ENCODE data around the gene SET.
"Not testable (repeated sequence)": the region's sequence is repeated elsewhere in the genome, so short reads cannot be mapped to it uniquely, and the experiment has no call there.

Gene SET

DNA sequence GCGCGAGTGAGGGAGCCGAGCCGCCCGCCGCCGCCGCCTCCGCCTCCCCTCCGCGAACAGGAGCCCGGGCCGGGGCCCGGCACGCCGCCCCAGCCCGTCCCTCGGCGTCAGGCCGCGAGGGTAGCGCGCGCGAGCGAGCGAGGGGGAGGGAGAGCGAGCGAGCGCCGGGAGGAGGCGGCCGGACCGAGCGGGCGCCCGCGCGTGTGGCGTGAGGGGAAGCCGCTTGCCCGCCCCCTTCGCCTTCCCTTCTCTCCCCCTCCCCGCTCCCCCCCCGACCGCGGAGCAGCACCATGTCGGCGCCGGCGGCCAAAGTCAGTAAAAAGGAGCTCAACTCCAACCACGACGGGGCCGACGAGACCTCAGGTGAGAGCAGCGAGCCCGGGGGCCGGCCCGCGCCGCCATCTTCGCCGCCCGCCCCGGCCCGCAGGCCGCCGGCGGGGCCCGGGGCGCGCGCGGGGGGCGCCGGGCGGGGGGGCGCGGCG lies 312 bp downstream of the SET start:
- peak; percentile 56 for DNase-seq

DNA sequence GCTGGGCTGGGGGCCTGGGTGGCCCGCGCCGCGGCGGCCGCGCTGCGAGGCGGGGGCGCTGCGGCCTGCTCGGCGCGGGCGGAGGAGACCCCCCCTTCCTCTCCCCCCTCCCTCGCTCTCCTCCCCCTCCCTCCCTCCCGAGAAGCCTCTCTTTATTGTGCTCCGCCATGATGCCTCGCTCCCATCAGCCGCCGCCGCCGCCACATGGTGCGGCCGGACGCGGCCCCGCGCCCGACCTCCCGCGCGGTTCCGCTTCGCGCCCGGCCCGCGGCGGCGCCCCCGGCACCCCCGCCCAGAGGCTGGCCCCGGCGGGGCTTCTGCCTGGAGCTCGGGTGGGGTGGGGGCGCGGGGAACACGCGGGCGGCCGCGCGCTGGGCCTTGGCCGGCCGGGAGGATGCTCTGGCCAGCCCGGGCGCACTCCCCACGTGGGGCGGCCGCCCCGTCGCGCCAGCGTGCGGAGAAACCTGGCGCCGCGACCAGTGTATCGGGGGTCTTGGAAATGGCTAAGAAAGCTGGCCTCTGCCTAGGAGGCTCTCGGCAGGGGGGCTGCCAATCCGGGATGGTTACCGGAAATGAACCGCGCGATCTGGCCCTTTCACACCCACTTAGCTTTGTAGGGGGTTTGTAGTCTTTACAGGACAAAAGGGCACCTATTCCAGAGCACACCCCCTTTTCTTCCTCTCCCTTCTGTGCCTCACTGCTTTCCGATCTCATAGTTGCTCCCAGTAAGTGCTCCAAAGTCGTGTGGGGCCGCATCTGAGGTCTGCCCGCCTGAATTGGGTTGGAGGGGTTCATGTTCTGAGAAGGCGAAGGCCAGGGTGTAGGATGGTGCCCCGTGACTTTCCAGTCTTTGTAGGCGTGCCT lies 1.0 kb downstream of the SET start:
- DNase-seq, result peak; percentile 36

DNA sequence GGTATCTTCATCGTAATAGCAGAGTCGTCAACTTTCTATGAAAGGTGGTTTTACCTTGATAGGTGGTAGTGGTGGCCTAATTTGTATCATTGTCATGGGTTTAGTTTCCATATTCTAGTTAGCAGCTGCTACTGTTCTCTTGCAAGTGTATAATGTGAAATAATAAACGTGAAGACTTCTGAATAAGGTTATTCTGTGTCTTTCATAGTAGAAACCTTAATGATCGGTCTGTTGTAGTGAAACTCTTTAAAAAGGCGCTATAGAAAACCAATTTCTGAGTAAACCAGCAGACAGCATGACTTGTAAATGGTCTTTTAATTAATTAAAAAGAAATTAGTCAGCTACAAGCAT lies 1.6 kb downstream of the SET start:
- no peak for DNase-seq

DNA sequence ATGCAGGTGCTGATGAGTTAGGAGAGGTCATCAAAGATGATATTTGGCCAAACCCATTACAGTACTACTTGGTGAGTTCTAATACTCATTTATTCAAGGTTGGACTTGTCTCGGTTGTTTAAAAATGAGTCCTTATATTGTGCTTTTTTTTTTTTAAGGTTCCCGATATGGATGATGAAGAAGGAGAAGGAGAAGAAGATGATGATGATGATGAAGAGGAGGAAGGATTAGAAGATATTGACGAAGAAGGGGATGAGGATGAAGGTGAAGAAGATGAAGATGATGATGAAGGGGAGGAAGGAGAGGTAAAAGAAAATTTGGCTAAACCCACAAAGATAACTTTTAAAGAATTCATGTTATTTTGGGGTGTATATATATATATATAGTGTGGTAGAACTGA lies 4.7 kb downstream of the SET start:
- DNase-seq, result not testable (repeated sequence)

DNA sequence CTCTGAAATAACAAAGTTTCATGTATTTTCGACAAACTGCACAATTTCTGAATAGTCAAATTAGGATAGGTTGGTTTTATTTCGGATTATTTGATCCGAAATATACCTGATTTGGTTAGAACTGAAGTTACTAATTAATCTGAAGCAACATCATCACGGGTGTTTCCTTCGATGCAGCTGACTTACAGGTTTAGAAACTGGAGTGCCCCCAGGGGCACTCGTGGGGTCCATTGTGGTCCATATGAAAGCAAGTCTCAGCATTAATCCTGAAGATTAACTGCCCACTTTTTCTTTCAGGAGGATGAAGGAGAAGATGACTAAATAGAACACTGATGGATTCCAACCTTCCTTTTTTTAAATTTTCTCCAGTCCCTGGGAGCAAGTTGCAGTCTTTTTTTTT lies 5.3 kb downstream of the SET start:
- no peak for DNase-seq

DNA sequence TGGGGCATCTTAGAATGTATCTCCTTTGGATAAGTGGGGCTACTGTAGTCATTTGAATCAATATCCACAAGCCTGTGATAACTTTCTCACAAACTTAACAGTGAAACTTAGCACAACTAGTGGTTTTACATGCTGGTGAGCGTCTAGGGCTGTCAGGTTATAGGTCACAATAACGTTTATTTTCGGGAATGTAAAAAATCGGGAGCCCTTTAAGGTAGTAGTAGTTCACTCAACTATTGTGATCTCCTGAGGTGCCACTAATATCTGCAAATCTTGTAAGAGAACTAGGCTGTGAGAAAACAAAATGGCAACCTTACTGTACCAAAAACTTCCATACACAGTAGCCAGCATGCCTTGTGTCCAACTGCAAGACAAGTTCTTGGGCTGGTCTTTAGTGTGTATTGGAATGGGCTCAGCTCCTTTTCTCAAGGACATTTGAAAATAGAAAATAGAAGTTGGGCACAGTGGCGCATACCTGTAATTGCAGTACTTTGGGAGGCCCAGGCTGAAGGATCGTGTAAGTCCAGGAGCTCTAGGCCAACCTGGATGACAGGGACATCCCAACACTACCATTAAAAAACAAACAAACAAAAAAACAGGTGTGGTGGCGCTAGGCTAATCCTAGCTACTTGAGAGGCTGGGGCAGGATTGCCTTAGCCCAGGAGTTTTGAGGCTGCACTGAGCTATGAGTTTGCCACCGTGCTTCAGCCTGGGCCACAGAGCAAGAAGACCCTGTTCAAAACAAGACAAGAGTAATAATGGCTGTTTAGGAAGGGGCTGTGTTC lies 8.1 kb downstream of the SET start:
- DNase-seq, result no peak

DNA sequence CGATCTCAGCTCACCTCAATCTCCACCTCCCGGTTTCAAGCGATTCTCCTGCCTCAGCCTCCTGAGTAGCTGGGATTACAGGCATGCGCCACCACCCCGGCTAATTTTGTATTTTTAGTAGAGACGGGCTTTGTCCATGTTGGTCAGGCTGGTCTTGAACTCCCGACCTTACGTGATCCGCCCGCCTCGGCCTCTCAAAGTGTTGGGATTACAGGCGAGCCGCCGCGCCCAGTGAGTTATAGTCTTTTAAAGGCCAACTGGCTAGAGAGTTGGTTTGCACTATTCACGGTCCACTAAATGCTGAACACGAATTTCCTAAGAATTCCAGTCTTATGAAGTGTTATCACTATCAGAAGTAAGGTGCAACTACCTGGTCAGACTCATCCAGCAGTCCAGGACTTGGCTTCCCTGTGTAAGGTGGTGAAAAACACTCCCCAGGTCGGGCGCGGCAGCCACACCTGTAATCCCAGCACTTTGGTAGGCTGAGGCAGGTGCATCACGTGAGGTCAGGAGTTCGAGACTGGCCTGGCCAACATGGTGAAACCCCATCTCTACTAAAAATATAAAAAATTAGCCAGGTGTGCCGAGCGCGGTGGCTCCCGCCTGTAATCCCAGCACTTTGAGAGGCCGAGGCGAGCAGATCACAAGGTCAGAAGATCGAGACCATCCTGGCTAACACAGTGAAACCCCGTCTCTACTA lies 10.2 kb downstream of the SET start:
- not testable (repeated sequence) for DNase-seq

DNA sequence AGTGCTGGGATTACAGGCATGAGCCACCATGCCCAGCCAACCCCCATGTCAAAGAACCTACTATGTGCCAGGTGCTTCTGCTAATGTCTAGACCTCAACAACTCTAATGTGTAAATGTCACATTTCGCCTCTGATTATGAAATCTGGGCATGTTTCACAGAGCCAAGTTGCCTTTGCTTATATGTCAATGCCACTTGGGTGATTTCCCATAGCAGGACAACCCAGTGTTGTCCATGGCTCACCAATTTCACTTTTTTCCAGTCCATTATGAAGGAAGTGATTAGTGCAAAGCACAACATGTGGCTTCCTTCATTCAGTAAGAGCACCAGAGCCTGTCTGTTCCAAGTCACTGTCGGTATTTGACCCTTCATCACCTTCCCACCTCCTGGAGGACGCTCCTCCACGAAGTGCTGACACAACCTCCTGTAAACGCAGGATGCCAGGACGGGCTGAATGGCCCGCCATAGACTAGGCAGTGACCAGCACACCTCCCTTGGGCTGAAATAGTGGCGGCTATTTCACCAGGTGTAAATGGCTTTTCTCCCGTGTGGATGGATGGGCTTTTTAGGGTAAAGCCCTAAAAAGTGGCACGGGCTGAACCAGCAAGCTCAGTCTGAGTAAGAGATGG lies 12.3 kb downstream of the SET start:
- no peak for DNase-seq

DNA sequence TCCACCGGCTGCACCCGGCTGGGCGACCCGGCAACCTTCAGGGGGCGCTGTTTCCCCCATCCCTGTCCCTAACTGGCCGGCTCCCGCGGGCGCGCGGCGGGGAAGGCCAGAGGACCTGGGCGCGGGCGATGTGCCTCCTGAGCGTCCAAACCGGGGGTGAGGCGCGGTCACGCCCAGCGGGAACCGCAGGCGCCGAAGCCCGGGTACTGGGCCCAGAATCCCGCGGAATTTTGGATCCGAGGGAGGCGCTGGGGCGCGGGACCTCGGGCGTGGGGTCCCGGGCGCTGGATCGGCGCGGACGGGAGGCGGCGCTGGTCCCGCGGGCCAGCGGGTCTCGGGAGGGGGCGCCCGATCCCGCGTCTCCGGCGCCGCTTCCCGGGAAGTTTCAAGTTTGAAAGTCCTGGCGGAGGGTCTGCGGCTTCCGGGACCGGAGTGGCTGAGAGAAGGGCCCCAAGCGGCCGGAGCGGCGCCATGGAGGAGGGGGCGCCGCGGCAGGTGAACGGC lies 13.5 kb downstream of the SET start, which contains the start of gene PKN3:
PKN3 (plus strand) TSS at position 59 of the 504 bp plus-strand sequence; CDS start at position 472, 413 bp downstream.
- peak; percentile 76 for DNase-seq

DNA sequence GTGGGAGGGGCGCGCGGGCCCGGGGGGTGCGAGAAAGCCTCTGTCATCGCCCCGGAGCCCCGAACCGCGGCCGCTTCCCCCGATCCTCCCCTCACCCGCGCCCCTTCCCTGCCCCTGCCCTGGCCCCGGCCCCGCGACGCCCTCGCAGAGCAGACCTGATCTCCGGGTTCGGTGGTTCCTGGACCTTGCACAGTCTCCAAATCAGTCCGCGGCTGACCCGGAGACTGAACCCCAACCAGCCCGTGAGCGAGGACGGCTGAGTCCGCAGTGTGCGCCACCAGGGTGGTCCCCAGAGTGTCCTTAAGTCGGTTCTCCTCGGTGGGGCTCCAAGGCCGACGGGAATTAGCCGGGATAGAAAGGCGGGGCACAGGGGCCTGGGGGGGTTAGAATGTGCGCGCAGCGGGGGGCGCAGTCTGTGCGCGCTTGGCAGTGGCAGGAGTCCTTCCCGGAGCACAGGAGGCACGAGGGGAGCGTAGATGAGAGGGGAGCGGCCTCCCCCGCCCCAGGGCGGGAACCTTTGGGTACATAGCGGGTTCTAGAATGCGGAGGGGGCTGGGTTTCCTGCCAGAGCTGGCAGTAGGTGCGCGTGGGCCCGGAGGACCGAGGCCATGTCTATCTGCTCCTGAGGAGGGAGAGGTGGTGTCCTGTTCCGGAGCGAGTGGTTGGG lies 14.1 kb downstream of the SET start:
- peak; percentile 20 for DNase-seq

DNA sequence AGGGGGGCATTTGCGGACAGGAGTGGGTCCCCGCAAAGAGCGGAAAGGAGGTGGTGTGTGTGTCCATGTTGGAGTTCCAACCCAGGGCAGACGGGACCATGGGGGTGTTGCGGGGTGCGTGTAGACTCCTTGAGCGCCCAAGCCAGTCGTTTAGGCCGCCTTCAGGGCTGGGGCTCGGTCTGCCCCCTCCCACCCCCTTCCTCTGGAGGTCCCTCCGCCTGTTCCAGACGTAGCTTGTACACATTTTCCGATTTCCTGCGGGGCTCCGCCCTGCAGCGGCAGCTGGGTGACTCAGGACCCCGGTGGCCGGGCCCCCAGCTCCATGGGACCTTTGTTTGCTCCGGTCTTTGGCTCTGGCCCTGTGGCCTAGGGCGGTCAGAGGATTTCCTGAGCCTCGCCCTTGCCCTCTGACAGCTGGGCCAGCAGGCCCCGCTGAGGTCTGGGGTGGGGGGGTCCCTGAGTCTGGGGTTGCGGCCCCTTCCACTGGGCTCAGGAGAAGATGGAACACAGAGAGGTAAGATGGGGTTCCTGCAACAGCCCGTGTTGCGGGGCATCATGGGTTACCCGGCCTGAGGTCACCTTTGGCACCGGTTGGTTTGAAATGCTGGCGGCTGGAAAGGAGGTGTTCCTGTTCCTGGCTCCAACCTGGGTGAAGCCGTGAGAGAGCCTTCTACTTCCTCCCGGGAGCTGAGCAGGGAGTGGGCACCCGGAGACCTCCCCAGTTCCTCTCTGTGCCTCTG lies 14.8 kb downstream of the SET start:
- no peak for DNase-seq

DNA sequence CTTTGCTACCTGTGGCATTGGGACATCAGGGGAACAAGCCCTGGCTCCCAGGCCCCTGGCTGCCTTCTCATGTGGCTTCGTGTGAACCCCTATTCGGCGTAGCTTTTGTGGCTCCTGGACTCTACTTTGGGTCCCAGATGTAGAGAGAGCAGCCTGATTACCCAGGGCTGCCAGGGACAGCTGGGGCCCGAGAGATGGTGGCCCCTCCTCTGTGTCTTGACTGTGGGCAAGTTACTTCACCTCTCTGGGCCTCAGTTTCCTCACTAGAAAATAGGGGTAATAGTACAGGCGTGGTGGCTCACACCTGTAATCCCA lies 15.3 kb downstream of the SET start:
- DNase-seq, result no peak

DNA sequence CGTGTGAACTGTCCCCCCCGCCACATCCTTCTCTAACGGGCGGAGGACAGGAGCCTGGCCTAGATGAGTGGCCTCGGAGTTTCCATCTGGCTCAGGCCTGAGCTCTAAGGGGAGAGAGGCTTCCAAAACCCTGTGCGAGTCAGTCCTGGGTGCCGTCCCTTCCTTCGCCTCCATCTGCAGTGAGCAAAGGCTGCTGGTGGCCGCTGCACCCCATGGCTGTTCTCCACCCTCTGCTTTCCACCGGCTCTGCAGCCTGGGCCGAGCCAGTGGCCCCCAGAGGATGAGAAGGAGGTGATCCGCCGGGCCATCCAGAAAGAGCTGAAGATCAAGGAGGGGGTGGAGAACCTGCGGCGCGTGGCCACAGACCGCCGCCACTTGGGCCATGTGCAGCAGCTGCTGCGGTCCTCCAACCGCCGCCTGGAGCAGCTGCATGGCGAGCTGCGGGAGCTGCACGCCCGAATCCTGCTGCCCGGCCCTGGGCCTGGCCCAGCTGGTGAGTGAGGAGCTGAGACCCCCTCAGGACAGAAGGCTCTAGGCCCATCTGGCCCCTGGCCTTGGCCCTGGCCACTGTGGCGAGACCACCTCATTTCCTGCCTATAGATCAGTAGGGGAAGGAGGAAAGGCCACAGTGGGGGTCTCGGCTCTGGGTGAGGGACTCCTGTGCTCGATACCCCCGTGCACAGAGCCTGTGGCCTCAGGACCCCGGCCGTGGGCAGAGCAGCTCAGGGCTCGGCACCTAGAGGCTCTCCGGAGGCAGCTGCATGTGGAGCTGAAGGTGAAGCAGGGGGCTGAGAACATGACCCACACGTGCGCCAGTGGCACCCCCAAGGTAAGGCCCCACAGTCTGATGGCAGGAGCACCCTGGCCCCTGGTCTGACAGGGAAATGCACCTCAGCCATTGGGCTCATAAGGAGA lies 16.3 kb downstream of the SET start:
- DNase-seq, result no peak

DNA sequence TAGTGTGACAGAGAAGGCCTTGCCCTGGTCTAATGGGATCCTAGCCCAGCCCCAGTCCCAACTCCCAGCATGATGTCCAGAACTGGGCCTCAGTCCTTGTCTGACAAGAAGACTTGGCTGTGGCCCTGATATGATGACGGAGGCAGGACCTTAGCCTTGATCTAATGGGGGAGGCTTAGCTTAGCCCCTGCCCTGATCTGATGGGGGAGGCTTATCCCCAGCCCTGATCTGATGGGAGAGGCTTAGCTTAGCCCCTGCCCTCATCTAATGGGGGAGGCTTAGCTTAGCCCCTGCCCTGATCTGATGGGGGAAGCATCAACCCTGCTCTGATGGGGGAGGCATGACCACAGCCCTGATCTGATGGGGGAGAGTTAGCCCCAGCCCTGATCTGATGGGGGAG lies 17.0 kb downstream of the SET start:
- DNase-seq, result no peak

DNA sequence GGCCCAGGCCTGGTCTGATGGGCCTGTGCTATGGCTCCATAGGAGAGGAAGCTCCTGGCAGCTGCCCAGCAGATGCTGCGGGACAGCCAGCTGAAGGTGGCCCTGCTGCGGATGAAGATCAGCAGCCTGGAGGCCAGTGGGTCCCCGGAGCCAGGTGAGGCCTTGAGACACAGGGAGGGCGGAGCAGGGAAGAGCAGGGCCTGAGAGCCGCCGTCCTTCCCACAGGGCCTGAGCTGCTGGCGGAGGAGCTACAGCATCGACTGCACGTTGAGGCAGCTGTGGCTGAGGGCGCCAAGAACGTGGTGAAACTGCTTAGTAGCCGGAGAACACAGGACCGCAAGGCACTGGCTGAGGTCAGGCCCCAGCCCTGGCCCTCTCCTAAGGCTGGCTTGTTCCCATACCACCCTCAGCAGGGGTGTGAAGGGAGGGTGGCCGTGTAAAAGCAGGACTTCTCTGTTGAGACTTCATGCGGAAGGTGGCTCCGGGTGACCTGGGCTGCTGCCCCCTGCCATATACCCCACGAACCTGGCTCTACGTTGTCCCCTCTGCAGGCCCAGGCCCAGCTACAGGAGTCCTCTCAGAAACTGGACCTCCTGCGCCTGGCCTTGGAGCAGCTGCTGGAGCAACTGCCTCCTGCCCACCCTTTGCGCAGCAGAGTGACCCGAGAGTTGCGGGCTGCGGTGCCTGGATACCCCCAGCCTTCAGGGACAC lies 17.8 kb downstream of the SET start:
- no peak for DNase-seq

DNA sequence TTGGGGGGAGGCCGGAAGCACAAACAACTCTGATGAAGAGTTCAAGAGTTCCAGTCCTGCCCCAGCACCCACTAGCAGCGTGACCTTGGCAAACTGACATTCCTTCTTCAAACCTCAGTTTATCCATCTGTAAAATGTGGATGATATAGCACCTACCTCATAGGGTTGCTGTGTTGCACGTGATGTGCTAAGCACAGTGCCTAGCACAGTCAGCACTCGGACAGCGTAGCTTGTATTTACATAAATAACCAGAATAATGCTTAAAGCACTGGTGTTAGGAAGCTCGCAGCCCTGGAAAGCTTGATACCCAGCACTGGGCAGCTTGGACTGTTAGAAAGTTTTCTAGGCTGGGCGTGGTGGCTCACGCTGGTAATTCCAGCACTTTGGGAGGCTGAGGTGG lies 18.4 kb downstream of the SET start:
- DNase-seq, result no peak

DNA sequence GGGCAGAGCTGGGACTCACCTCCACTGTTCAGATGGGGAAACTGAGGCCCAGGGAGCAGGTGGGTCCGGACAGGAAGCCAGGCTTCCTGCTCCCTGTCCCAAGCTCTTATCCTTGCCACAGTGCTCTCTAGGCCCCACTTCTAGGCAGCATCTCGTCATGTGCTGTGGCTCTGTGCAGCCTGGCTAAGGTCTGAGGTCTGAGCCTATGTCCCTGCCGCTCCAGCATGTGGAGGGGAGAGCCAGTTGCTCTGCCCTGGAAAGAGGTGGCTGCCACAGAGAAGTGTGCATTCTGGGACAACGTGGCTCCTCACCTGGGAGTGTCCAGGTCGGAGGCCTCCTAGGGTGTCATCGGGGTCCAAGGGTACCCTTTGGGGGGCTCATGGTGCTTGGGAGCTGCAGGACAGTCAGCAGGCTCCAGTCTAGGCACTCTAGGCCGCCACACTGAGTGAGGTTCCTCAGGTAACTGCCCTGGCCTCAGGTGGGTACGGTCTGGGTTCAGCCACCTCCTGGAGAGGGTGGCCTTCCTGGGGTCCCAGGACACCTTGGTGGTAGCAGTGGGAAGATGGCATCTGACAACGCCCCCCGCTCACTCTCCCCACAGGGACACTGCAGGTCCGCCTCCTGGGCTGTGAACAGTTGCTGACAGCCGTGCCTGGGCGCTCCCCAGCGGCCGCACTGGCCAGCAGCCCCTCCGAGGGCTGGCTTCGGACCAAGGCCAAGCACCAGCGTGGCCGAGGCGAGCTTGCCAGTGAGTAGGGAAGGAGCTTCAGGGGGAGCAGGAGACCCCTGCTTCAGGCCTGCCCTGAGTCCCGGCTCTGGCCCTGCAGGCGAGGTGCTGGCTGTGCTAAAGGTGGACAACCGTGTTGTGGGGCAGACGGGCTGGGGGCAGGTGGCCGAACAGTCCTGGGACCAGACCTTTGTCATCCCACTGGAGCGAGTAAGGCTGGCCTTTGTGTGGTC lies 23.7 kb downstream of the SET start:
- no peak for DNase-seq

DNA sequence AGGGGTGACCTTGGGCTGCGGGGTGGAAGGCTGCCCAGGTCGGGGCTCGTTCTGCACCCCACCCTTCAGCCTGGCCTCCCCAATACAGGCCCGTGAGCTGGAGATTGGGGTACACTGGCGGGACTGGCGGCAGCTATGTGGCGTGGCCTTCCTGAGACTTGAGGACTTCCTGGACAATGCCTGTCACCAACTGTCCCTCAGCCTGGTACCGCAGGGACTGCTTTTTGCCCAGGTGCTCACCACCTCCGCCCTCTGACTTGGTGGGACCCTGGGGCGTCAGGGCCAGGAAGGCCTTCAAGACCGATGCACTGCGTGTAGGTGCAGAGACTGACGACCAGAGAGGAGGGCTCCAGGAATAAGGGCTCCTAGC lies 24.4 kb downstream of the SET start:
- no peak for DNase-seq
